ENCODE measurements around the gene UBAP1L.
"Not testable (repeated sequence)": the region's sequence is repeated elsewhere in the genome, so short reads cannot be mapped to it uniquely, and the experiment has no call there.

Gene UBAP1L

DNA sequence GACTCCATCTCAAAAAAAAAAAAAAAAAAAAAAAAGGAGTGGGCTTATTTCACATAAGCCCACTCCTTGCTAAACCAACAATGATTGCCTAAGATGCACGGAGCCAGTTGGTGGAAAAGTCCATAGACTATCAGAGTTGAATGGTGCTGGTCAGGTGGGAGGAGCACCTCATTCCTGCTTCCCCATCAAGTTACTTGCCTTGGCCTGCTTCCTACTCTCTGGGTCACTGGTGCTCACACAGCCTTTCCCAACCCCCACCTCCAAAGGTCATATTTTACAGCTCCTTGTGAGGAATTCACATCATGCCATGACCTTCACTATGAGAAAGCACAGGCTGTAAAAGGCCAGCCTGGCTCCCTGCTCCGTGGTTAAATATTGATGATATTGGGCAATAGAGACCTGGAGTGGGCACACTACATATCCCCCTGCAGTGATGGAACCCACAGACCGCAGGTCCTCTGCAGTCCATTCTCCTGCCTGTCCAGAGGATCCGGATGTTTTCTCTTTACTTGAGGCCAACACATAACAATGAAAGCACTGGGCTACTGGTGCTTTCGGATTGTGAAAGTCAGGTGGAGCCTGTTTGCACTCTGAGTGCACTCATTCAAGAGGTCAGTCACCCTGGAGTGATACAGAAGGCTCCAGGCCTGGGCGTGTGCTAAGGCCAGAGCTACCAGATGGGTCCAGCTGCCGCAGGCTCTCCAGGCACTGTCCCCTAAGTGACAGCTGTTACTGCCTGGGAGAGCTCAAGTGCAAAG is 70.1 kb downstream of the UBAP1L start, which contains the start of gene SLC51B:
TSS of gene SLC51B (plus strand) at position 664 of the 758 bp plus-strand sequence. CDS start 4,618 bp downstream, outside the sequence.
- FAIRE-seq (no peak), DNase-seq (ENCODE audit: low spot score) (no peak)

DNA sequence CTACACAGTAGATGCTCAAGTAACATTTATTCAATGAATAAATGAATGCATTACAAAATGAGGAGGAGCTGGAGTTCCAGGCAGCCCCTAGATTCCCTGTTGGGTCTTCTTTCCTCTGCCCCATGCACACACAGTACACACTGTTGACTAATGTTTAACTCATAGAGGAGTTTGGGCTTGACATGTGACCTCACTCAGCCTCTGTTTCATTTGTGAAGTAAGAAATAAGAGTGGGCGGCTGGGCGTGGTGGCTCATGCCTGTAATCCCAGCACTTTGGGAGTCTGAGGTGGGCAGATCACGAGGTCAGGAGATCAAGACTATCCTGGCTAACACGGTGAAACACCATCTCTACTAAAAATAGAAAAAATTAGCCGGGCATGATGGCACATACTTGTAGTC is 70.8 kb downstream of the UBAP1L start:
- not testable (repeated sequence) for DNase-seq (ENCODE audit: low spot score)

DNA sequence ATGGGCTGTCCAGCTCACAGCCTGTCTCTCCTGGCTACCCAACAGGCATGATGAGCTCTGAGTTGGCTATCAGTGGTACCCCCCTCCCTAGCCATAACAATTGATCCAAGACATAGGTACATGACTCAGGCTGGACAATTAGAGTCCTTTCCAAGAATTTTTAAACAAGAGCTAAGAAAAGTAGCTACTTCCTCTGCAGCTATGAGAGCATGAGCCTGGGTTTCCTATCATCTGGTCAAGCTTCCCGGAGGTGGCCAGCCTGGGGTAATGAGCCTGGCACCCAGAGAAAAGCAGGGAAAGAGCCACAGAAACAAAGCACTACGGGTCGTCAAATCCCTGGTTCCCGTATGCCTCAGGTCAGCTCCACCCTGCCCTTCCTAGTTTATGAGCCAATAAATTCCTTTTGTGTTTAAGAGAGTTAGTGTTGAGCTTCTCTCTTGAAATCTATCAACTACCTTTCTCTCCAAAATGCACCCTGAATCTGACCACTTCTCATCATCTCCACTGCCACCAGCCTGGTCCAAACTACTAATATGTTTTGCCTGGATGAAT is 72.1 kb downstream of the UBAP1L start:
- DNase-seq (ENCODE audit: low spot score) (no peak), FAIRE-seq (no peak)

More for the DNA sequence above, 70.8 kb downstream of the UBAP1L start:
- not testable (repeated sequence) for FAIRE-seq
